Measurements from ENCODE around the gene CACNA2D3. TPM values are rescaled to one million over a fixed set of nuclear protein-coding genes. Genes with fewer than 3 reads are reported as not detected.

CACNA2D3 gene
- total RNA-seq, 1 donor from 2014 or later = 3.6 TPM

DNA sequence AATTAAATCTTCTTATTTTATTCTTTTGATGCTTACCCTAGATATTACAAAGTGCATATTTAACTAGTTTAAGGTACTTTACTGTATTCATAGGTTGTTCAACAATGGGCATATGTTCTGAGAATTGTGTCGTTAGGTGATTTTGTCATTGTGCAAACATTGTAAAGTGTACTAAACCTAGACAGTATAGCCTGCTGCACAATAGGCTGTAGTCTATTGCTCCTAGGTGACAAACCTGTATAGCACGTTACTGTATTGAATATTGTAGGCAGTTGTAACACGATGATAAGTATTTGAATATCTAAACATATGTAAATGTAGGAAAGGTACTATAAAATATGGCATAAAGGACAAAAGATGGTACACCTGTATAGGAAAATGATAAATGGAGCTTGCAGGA is 100.7 kb downstream of the CACNA2D3 start:
- ATAC-seq = no peak
- intact Hi-C loops (cut with DNase I) = no loop called here
- TF ChIP-seq, protein P1, sequence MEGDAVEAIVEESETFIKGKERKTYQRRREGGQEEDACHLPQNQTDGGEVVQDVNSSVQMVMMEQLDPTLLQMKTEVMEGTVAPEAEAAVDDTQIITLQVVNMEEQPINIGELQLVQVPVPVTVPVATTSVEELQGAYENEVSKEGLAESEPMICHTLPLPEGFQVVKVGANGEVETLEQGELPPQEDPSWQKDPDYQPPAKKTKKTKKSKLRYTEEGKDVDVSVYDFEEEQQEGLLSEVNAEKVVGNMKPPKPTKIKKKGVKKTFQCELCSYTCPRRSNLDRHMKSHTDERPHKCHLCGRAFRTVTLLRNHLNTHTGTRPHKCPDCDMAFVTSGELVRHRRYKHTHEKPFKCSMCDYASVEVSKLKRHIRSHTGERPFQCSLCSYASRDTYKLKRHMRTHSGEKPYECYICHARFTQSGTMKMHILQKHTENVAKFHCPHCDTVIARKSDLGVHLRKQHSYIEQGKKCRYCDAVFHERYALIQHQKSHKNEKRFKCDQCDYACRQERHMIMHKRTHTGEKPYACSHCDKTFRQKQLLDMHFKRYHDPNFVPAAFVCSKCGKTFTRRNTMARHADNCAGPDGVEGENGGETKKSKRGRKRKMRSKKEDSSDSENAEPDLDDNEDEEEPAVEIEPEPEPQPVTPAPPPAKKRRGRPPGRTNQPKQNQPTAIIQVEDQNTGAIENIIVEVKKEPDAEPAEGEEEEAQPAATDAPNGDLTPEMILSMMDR (IDR thresholded peaks at IDR 0.05) = no peak

DNA sequence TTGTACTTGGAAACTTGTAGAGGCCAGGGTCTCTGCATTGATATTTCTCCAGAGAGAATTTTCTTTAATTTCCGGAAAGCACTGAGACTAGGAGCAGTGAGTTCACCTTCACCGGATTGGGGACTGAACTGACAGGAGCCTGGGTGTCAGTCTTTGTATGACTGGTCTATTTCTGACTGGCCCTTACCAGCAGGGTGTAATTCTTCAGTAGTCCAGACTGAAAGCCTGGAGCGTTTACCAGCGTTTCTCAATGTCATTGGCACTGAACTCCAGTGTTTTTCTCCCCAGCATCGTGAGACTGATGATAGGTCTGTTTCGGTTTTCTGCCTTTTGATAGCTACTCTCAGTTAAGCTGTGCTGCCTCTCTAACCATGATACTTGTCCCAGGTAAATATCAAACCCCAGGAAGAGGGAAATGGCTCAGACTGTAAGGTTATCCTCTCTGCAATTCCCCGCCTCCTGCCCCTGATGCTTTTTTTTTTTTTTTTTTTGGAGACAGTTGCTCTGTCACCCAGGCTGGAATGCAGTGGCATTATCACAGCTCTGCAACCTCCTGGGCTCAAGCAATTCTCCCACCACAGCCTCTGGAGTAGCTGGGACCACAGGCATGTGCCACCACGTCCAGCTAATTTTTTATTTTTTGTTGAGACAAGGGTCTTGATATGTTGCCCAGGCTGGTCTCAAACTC is 103.6 kb downstream of the CACNA2D3 start:
- TF ChIP-seq, protein P1 (IDR thresholded peaks at IDR 0.05) = no peak
- no peaks in the 10 kb centered on the region for H3K9me3 ChIP-seq
- H3K27me3 ChIP-seq (ENCODE audit: low read depth) = no peaks in the 10 kb centered on the region
- H3K36me3 ChIP-seq = no peaks in the 10 kb centered on the region
- intact Hi-C loops (cut with DNase I) = no loop called here
- DNase-seq = no peak
- no peak for ATAC-seq
- H3K4me3 ChIP-seq = no peak overlapping the region
- no peaks in the 10 kb centered on the region for H3K4me1 ChIP-seq
- H3K27ac ChIP-seq = no peak overlapping the region

More for the DNA sequence above, 100.7 kb downstream of the CACNA2D3 start:
- H3K27ac ChIP-seq = no peak overlapping the region
- no peaks in the 10 kb centered on the region for H3K36me3 ChIP-seq
- H3K4me1 ChIP-seq = no peaks in the 10 kb centered on the region
- no peaks in the 10 kb centered on the region for H3K9me3 ChIP-seq
- H3K4me3 ChIP-seq = no peak overlapping the region
- no peaks in the 10 kb centered on the region for H3K27me3 ChIP-seq (ENCODE audit: low read depth)
- DNase-seq = no peak

DNA sequence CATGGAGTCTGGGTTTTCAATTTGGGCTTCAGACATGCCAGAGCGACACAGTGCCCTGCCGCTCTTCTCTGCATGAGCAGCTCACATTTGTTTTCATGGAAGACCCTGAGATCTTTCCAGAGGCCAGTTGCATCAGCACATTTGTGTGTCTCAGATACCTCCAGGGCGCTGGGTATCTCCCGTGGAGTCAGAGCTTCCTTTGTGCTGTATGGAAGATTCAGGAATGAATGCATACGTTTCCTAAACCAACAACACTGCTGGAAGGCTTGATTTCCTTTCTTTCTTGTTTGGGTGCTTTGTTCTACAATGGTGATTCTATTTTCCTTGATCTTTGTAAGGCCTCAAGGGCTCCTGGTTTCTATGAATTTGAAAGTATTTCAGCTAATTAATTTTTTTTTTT is 106.5 kb downstream of the CACNA2D3 start:
- Histone ChIP-seq H3K9me3 (no peaks in the 10 kb centered on the region), H3K4me1 (no peaks in the 10 kb centered on the region), H3K4me3 (no peak overlapping the region), H3K27me3 (ENCODE audit: low read depth) (no peaks in the 10 kb centered on the region), H3K36me3 (no peaks in the 10 kb centered on the region), H3K27ac (no peak overlapping the region)
- ATAC-seq = no peak
- TF ChIP-seq, protein P1 (IDR thresholded peaks at IDR 0.05) = no peak
- intact Hi-C loops (cut with DNase I) = no loop called here
- DNase-seq = no peak

DNA sequence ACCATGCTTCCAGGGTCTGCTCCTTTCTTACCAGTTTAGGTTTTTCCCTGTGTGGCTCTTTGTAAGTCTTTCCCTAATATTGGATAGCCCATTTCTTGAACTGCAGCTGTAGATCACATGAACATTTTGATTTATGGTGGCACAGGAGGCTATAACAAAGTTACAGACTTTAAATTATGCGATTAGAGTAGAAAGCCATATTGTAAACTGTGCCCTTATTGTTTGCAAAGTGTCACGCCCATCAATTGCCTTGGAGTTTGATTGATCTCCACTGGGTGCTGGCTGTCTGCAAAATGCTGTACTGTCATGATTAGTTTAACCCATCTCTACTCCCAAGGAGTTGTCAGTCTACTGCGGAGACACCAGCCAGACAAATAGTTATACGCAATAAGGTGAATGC is 110.3 kb downstream of the CACNA2D3 start:
- Histone ChIP-seq H3K27ac (no peak overlapping the region), H3K4me1 (no peaks in the 10 kb centered on the region), H3K36me3 (no peaks in the 10 kb centered on the region), H3K4me3 (no peak overlapping the region), H3K27me3 (ENCODE audit: low read depth) (no peaks in the 10 kb centered on the region), H3K9me3 (no peaks in the 10 kb centered on the region)
- no peak for ATAC-seq
- DNase-seq = no peak
- TF ChIP-seq, protein P1 (IDR thresholded peaks at IDR 0.05) = no peak
- intact Hi-C loops (cut with DNase I) = no loop called here

DNA sequence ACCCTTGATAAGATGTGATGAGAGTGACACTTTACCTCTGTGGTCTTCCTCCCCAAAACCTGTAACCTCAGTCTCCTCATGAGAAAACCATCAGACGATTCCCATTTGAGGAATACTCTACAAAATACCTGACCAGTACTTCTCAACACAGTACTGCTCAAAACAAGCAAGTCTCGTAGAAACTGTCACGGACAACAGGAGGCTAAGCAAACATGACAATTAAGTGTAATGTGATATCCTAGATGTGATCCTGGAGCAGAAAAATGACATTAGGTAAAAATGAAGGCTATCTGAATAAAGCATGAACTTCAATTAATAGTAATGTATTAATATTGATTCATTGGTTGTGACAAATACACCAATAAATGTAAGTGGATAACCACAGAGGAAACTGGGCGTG is 113.6 kb downstream of the CACNA2D3 start:
- TF ChIP-seq, protein P1 (IDR thresholded peaks at IDR 0.05) = no peak
- H3K27me3 ChIP-seq (ENCODE audit: low read depth) = no peaks in the 10 kb centered on the region
- intact Hi-C loops (cut with DNase I) = no loop called here
- DNase-seq = no peak
- no peak overlapping the region for H3K27ac ChIP-seq
- no peak for ATAC-seq
- no peaks in the 10 kb centered on the region for H3K9me3 ChIP-seq
- no peak overlapping the region for H3K4me3 ChIP-seq
- H3K36me3 ChIP-seq = no peaks in the 10 kb centered on the region
- no peaks in the 10 kb centered on the region for H3K4me1 ChIP-seq
